GM21619 (cell line): ENCODE data around the gene METAP2.

Source experiments
- ATAC-seq: cut with Tn5 transposase; IDR thresholded peaks from one replicate; pipeline ENCODE4 v1.9.1; 2021; ENCODE audit not compliant: unreplicated experiment

METAP2 gene

GRCh38 chr12:95548539-95549391 lies 74.8 kb downstream of the METAP2 start:
- ATAC-seq = no peak

GRCh38 chr12:95549392-95550084 lies 75.6 kb downstream of the METAP2 start:
- no peak for ATAC-seq

DNA sequence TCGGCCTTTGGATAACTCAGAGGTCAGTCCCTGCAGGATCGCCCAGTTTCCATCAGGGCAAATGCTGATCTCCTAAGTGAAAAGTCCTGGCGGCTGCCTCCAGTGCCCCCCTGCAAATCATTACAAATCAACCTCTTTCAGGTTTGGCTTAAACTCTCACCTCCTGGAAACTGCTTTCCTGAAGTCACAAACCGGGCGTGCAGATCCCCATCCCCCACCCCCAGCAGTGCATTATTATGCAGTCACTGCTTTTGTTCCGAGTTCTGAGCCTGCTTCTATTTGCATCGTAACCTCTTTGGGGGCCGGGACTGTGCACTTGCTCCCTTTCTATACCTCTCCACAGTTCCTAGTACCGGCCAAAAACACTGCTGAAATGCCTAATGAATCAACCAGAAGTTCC lies 77.4 kb downstream of the METAP2 start, which contains the start of gene USP44:
TSS of gene USP44 (minus strand) at position 172 of the 400 bp plus-strand sequence. CDS start 17,220 bp downstream, outside the sequence.
- ATAC-seq = no peak

DNA sequence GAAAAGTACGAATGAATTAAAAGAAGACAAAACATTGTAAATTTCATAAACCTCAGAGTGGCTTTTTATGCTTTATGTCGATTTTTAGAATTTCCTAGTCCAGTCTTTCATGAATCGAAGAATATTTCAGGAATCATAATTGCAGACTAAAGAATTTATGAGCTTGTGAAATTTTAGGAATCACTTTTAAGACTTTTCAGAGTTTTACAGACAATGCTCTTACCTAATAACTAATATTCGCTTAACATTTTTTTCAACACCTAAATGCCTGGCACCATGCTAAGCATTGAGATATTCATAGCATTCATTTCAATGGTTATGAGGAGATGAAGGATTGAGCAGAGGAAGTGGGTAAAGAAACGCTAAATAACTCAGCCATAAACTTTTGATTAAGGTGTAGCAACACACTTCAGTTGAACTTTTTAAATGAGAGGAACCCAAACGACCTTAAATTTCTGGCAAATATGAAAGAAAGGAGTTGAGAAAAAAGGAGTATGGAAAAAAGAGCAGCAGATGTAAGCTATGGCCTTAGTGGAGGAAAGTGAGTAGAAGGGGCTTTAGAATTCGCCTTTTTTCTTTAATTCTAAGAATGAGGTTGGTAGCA lies 78.1 kb downstream of the METAP2 start:
- ATAC-seq = no peak

- no peak for ATAC-seq
Observed at GRCh38 chr12:95553197-95553943, 79.4 kb downstream of the METAP2 start.

DNA sequence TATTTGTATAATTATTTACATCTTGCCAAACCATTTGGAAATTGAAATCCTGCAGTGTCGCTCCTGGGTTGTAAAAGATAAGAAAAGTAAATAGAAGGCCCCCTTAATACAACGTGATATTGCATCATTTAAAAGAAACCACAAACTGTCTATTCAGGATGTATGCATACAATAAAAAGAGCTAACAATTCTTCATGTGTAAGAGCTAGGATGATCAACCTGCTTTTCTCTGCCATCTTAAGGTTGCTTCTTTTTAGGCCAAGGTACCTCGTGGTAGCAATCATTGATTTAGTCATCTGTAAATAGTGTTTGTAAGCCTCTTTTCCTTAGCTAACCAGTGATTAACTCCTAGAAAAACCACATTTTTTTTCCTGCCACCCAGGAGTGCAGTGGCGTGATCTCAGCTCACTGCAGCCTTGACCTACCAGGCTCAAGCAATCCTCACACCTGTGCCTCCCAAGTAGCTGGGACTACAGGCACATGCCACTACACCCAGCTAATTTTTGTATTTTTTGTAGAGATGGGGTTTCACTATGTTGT lies 80.7 kb downstream of the METAP2 start:
- no peak for ATAC-seq

DNA sequence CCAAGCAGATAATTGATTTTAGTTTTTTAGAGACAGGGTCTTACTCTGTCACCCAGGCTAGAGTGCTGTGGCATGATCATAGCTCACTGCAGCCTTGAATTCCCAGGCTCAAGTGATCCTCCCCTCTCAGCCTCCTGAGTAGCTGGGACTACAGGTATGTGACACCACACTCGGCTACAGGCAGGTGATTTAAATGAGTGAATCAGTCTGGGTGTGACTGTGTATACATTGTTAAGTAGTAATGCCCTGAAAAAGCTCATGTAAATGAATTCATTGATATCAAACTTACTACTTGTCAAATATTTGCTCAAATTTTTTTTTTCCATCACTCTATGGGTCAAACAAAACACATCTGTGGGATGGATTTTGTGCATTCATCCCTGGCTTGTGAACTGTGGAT lies 83.7 kb downstream of the METAP2 start:
- no peak for ATAC-seq
